HG03342 (cell line): ENCODE measurements around the gene CALCOCO2.

Source experiments
- ATAC-seq: cut with Tn5 transposase; IDR thresholded peaks from one replicate; pipeline ENCODE4 v1.9.1; 2021; ENCODE audit warnings: mild to moderate bottlenecking, moderate library complexity; ENCODE audit not compliant: unreplicated experiment

Gene CALCOCO2

GRCh38 chr17:48912476-48912875 lies 81.6 kb downstream of the CALCOCO2 start:
- ATAC-seq, result no peak
